Natural killer cell (primary cell): ENCODE data around the gene TRAF3. TPM values are rescaled to one million over a fixed set of nuclear protein-coding genes. Genes with fewer than 3 reads are reported as not detected.

Experiments used
- ATAC-seq, 3 donors: fragments of 150-1000 bp in 2 of 3; fragments of 200-7000 bp in 1 of 3; cut with Tn5 transposase; 1 replicate in 1 of 3; 2 replicates in 2 of 3; pipeline ENCODE4 v1.10.0; 2021; ENCODE audit warnings: mild to moderate bottlenecking in 2 of 3, moderate library complexity in 2 of 3
- DNase-seq, 2 donors: peaks; one replicate each; pipeline versions ENCODE4 v3.0.0 to v3.0.0-alpha.2; 2013 to 2021; ENCODE audit warnings: mixed read lengths in 1 of 2
- H3K27ac ChIP-seq: one replicate; pipeline ENCODE4 v1.5.1; 2013; ENCODE audit warnings: mild to moderate bottlenecking, low read length
- H3K27me3 ChIP-seq: one replicate; pipeline ENCODE4 v1.6.1; 2013; ENCODE audit warnings: low read length; ENCODE audit not compliant: control insufficient read depth, insufficient read depth
- H3K36me3 ChIP-seq: one replicate; pipeline ENCODE4 v1.6.1; 2013; ENCODE audit warnings: low read length; ENCODE audit not compliant: control insufficient read depth, insufficient read depth
- H3K4me1 ChIP-seq: one replicate; pipeline ENCODE4 v1.6.1; 2013; ENCODE audit warnings: low read length; ENCODE audit not compliant: control insufficient read depth, insufficient read depth
- H3K4me3 ChIP-seq: one replicate; pipeline ENCODE4 v1.5.1; 2013; ENCODE audit warnings: low read length
- H3K9me3 ChIP-seq: one replicate; pipeline ENCODE4 v1.6.1; 2013; ENCODE audit warnings: low read length; ENCODE audit not compliant: control insufficient read depth, insufficient read depth
- H3K27ac Mint-ChIP-seq, 2 donors: one replicate each; pipeline ENCODE4 v1.8.0; 2022; ENCODE audit warnings: mild to moderate bottlenecking in 2 of 2, mixed read lengths in 2 of 2, moderate library complexity in 1 of 2
- H3K27me3 Mint-ChIP-seq, 2 donors: one replicate each; pipeline ENCODE4 v1.8.0; 2022; ENCODE audit warnings: low read depth in 2 of 2, mixed read lengths in 2 of 2
- H3K36me3 Mint-ChIP-seq: one replicate; pipeline ENCODE4 v1.8.0; 2022; ENCODE audit warnings: mixed read lengths
- H3K4me1 Mint-ChIP-seq, 2 donors: one replicate each; pipeline ENCODE4 v1.8.0; 2022; ENCODE audit warnings: mixed read lengths in 2 of 2
- H3K4me3 Mint-ChIP-seq: one replicate; pipeline ENCODE4 v1.8.0; 2022; ENCODE audit warnings: mild to moderate bottlenecking, moderate library complexity, mixed read lengths
- H3K9me3 Mint-ChIP-seq, 2 donors: one replicate each; pipeline ENCODE4 v1.8.0; 2022; ENCODE audit warnings: mixed read lengths in 2 of 2
- WGBS: methylation state at CpG from one replicate; pipeline ENCODE4 v1.1.7; 2013; ENCODE audit warnings: missing lambda C conversion rate; ENCODE audit not compliant: insufficient coverage; 5-methylcytosine and 5-hydroxymethylcytosine counted together
- intact Hi-C: fragments of 100-400 bp; cut with micrococcal nuclease; formaldehyde crosslinking; loops from one replicate; pipeline ENCODE4 v1.14.2; 2022
- total RNA-seq, 4 donors: library from RNA; stranded (reverse); fragments of 120-200 nt in 1 of 4; gene quantifications; one replicate each; pipeline versions ENCODE4 v1.2.3 to v1.2.4, GENCODE V29; 2013 to 2022
- TF ChIP-seq, protein P1 (sequence below): fragments of 200-600 bp; IDR thresholded peaks from one replicate; pipeline ENCODE4 v1.8.0; 2022; ENCODE audit warnings: antibody characterized with exemption

Gene TRAF3
- total RNA-seq, 3 donors from 2014 or later (not counting 1 experiment from before 2014, with no cell fraction given), result 21.0 to 31.6 (median 23.5) TPM

DNA sequence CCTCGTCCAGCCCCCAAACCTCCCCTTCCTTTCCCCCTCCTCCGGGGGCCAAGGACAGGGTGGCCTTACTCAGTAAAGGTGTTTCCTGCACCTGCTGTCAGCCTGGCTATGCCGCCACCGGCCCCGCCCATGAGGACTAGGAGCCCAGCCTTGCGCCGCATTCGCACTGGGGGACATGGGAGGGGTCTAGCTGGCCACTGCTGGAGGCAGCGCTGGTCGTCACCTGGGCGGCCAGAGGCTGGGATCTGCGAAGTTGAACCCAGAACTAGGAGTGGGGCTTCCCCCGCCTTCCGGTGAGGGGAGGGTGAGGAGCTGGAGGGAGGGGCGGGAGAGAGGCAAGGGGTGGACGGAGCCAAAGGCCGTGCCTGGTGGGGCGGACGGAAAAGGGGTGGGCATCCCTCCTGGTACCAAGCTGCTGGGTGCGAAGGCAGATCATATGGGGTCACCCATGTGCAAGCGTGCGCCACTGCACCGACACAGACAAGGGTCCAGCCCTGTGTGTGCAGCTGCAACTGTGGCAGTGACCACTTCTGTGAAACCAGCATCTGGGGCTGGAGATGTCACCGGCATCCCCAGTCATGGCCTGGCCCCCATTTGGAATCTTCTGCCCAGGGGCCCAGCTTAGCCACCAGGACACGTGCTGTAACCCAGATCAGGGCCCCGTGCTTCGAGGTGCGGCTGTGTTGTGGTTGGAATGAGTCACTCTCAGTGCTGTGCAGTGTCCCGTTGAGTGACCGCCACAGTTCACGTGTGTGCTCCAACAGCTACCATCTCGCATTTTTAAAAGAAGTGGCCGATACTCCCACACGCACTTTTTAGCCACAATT, 153.7 kb downstream of the TRAF3 start:
- H3K4me3 ChIP-seq, result no peak overlapping the region
- no peaks in the 10 kb centered on the region for H3K9me3 Mint-ChIP-seq
- WGBS, result 81% methylated on average over 34 of the region's 34 CpGs
- no peaks in the 10 kb centered on the region for H3K36me3 ChIP-seq
- peaks cover 24% of the 10 kb centered on the region for H3K27me3 ChIP-seq
- no peak overlapping the region for H3K27ac Mint-ChIP-seq
- peaks cover 31% of the 10 kb centered on the region for H3K4me1 ChIP-seq
- ATAC-seq, result no peak
- H3K4me1 Mint-ChIP-seq, result peaks cover 0 to 4% of the 10 kb centered on the region in 2 donors
- intact Hi-C loops, result no loop called here
- DNase-seq, result no peak
- no peak overlapping the region for H3K27ac ChIP-seq
- H3K4me3 Mint-ChIP-seq, result no peak overlapping the region
- H3K27me3 Mint-ChIP-seq, result peaks cover 7 to 9% of the 10 kb centered on the region in 2 donors
- no peaks in the 10 kb centered on the region for H3K36me3 Mint-ChIP-seq
- H3K9me3 ChIP-seq, result no peaks in the 10 kb centered on the region
- TF ChIP-seq, protein P1, sequence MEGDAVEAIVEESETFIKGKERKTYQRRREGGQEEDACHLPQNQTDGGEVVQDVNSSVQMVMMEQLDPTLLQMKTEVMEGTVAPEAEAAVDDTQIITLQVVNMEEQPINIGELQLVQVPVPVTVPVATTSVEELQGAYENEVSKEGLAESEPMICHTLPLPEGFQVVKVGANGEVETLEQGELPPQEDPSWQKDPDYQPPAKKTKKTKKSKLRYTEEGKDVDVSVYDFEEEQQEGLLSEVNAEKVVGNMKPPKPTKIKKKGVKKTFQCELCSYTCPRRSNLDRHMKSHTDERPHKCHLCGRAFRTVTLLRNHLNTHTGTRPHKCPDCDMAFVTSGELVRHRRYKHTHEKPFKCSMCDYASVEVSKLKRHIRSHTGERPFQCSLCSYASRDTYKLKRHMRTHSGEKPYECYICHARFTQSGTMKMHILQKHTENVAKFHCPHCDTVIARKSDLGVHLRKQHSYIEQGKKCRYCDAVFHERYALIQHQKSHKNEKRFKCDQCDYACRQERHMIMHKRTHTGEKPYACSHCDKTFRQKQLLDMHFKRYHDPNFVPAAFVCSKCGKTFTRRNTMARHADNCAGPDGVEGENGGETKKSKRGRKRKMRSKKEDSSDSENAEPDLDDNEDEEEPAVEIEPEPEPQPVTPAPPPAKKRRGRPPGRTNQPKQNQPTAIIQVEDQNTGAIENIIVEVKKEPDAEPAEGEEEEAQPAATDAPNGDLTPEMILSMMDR, result no peak

DNA sequence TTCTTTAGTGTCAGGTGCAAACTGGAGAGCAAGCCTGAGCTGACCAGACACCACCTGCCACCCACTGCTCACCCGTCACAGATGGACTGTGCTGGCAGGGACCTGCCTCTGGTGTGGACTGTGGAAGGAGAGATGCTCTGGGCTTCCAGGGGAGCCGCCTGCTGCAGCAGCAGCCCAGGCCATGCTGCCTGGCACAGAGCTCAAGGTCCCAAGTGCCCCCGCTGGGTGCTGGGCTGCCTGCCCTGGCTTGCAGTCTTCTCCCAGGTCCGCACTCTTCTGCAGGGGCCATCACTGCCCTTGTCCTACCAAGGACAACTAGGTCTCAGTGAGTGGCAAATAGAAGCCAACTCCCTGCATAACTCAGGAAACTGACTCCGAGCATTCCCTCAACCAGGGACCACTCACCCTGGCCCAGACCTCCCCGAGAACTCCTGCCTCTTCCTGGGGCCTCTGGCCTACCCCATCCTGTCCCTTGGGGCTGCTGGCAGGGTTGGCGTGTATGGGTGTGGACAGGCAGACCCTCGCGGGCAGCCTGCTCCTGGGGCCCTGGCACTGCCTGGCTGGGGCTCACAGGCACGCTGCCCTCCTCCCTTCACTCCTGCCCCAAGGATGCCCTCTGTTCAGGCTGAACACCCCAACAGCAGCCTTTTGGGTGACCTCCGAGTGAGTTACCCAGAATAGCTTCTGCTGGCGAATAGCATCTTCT, 154.5 kb downstream of the TRAF3 start:
- peaks cover 0 to 6% of the 10 kb centered on the region in 2 donors for H3K27me3 Mint-ChIP-seq
- intact Hi-C loops, result no loop called here

DNA sequence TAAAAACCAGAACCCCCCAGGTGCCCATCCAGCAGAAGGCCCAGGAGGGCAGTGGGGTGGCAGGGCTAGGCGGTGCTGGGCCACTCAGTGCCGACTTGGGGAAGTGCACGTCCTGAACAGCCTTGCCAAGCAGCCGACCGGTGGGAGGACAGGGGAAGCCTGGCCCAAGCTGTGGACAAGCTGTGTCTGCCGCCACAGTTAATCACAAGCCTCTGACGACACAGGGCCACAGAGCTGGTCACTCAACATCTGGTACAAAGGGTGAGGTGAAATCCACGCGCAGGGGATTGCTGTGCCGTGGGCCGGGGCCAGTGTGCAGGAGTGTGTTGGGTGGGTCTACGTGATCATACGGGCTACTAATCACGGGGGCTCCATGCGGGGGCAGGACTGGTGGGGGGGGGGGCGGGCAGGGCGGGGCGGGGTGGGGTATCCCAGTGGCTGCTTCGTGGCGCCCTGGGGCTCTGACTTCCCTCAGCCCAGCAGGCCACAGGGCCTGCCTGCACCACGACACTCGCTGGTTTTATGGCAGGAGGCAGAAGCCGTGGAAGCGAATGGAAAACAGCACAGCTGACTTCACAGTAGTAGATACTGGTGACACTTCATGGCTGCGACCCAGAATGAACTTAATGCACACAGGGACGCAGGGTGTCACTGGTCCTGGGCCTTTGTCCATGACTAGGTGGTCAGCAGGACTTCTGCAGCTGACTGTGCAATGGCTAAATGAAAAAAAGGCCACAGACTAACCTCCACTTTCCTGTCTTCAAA, 155.4 kb downstream of the TRAF3 start:
- no peak overlapping the region for H3K27ac ChIP-seq
- Mint-ChIP-seq H3K36me3 (no peaks in the 10 kb centered on the region), H3K4me1 (peaks cover 0 to 4% of the 10 kb centered on the region in 2 donors), H3K4me3 (no peak overlapping the region), H3K9me3 (no peaks in the 10 kb centered on the region), H3K27ac (no peak overlapping the region), H3K27me3 (peaks cover 0 to 6% of the 10 kb centered on the region in 2 donors)
- intact Hi-C loops, result no loop called here
- WGBS, result 96% methylated on average over 17 of the region's 26 CpGs
- TF ChIP-seq, protein P1, result no peak
- no peaks in the 10 kb centered on the region for H3K9me3 ChIP-seq
- H3K4me1 ChIP-seq, result peaks cover 28% of the 10 kb centered on the region
- DNase-seq (no peak), ATAC-seq (no peak)
- no peak overlapping the region for H3K4me3 ChIP-seq
- H3K36me3 ChIP-seq, result no peaks in the 10 kb centered on the region
- H3K27me3 ChIP-seq, result peaks cover 22% of the 10 kb centered on the region

More for the DNA sequence above, 154.5 kb downstream of the TRAF3 start:
- H3K9me3 Mint-ChIP-seq, result no peaks in the 10 kb centered on the region
- TF ChIP-seq, protein P1, result no peak
- Histone ChIP-seq H3K27me3 (peaks cover 24% of the 10 kb centered on the region), H3K4me1 (peaks cover 31% of the 10 kb centered on the region), H3K36me3 (no peaks in the 10 kb centered on the region), H3K27ac (no peak overlapping the region), H3K9me3 (no peaks in the 10 kb centered on the region), H3K4me3 (no peak overlapping the region)
- ATAC-seq, result no peak
- H3K27ac Mint-ChIP-seq, result no peak overlapping the region
- no peak for DNase-seq
- H3K36me3 Mint-ChIP-seq, result no peaks in the 10 kb centered on the region
- 88% methylated on average over 11 of the region's 12 CpGs for WGBS
- H3K4me1 Mint-ChIP-seq, result peaks cover 0 to 4% of the 10 kb centered on the region in 2 donors
- no peak overlapping the region for H3K4me3 Mint-ChIP-seq
